ENCODE data around the gene CD151. TPM values are rescaled to one million over a fixed set of nuclear protein-coding genes. Genes with fewer than 3 reads are reported as not detected.

CD151 gene
- total and polyA plus RNA-seq, 4 donors, result 182 to 556 (median 399) TPM

DNA sequence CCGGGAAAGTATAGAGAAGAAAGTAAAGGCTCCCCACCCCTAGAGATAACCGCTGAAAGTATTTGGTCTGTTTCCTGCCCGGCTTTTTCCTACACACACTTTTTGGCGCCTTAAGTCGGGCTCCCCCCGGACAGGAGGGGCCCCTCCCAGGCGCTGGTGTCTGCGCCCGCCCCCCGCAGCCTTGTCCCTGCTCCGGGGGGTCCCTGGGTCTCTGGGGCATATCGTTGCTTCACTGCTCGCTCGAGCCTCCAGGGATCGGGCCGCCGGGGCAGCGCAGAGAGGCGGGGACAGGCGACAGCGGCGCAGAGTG, 6.0 kb upstream of the CD151 start:
- no peak for ATAC-seq (ENCODE audit: insufficient read depth, low FRiP score)
- TF ChIP-seq CTCF (IDR thresholded peaks at IDR 0.05; ENCODE audit: control extremely low read depth, extremely low read depth), result no peak
- Histone ChIP-seq H3K36me3 (ENCODE audit: control insufficient read depth in 4 of 4, insufficient read depth in 4 of 4, low read length in 4 of 4) (peaks cover 0 to 31% (median 2%) of the 10 kb centered on the region in 4 donors), H3K9me3 (ENCODE audit: control insufficient read depth in 4 of 4, insufficient read depth in 3 of 4, low read length in 3 of 4) (peaks cover 0 to 3% (median 0%) of the 10 kb centered on the region in 4 donors), H3K4me1 (ENCODE audit: control insufficient read depth in 5 of 5, insufficient read depth in 5 of 5, low read length in 5 of 5) (peaks cover under 1 to 57% (median 35%) of the 10 kb centered on the region in 5 donors), H3K9ac (ENCODE audit: insufficient read depth in 1 of 2, low read length in 2 of 2) (no peak overlapping the region), H3K4me3 (peak overlapping the region; percentile 24), H3K27ac (ENCODE audit: low read depth in 1 of 2, low read length in 1 of 2) (peak overlapping the region; percentile 41 to 84), H3K27me3 (ENCODE audit: control insufficient read depth in 3 of 3, insufficient read depth in 3 of 3, low read length in 2 of 3) (peaks cover 0 to 22% (median 19%) of the 10 kb centered on the region in 3 donors)
- 0 to 1% methylated on average over 22 of the region's 22 CpGs for WGBS, 2 donors
- DNase-seq, result no peak

DNA sequence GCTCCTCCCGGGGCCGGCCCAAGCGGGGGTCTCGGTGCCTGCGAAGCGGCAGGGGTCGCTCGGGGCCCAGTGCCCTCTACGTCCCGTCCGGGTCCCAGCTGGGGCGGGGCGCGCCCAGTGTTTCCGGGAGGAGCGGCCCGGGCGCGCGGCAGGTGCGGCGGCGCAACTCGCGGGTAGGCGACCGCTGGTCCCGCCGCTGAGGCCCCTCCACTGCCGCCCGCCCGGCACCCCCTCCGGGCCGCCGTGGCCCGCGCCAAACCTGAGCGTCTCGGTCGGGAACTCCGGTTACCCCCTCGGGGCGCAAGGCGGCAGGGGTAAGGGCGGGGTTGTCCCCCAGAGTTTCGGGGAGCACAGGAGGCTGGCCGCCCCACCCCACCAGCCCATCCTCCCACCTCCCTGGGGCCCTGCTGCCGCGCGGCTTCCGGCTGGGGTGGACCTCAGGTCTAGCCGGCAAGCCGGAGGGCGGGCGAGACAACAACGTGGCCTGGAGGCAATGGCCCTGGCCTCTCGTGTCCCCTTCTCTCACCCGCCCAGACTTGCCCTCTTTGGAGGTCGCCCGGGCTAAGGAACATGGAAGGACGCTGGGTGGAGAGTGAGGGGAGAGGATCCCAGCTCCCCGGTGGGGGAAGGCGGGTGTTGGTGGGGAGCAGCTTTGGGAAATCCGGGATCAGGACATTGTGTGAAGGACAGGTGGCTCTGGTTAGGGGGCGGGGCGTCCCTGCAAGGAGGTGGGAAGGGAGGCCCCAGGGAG, 5.4 kb upstream of the CD151 start:
- H3K9me3 ChIP-seq (ENCODE audit: control insufficient read depth in 4 of 4, insufficient read depth in 3 of 4, low read length in 3 of 4), result peaks cover 0 to 3% (median 0%) of the 10 kb centered on the region in 4 donors
- 4 to 8% methylated on average over 40 to 66 of the region's 66 CpGs for WGBS, 2 donors
- ATAC-seq (ENCODE audit: insufficient read depth, low FRiP score) (no peak), DNase-seq (no peak)
- H3K36me3 ChIP-seq (ENCODE audit: control insufficient read depth in 4 of 4, insufficient read depth in 4 of 4, low read length in 4 of 4), result peaks cover 0 to 25% (median 2%) of the 10 kb centered on the region in 4 donors
- no peak overlapping the region for H3K9ac ChIP-seq (ENCODE audit: insufficient read depth in 1 of 2, low read length in 2 of 2)
- H3K27me3 ChIP-seq (ENCODE audit: control insufficient read depth in 3 of 3, insufficient read depth in 3 of 3, low read length in 2 of 3), result peaks cover 0 to 24% (median 19%) of the 10 kb centered on the region in 3 donors
- H3K27ac ChIP-seq (ENCODE audit: low read depth in 1 of 2, low read length in 1 of 2), result peak overlapping the region; percentile 41 to 84
- peaks cover 0 to 63% (median 35%) of the 10 kb centered on the region in 5 donors for H3K4me1 ChIP-seq (ENCODE audit: control insufficient read depth in 5 of 5, insufficient read depth in 5 of 5, low read length in 5 of 5)
- H3K4me3 ChIP-seq, result peak overlapping the region; percentile 24
- TF ChIP-seq CTCF (IDR thresholded peaks at IDR 0.05; ENCODE audit: control extremely low read depth, extremely low read depth), result no peak

- H3K4me1 ChIP-seq (ENCODE audit: control insufficient read depth in 5 of 5, insufficient read depth in 5 of 5, low read length in 5 of 5), result peaks cover 0 to 65% (median 35%) of the 10 kb centered on the region in 5 donors
- no peak for ATAC-seq (ENCODE audit: insufficient read depth, low FRiP score)
These were observed 4.9 kb upstream of the CD151 start, which contains the start of gene CRACR2B for GRCh38 chr11:827897-828192. CRACR2B (plus strand) TSS chr11:827919; CDS start chr11:828608, 689 bp downstream.

More at GRCh38 chr11:827897-828192, 4.9 kb upstream of the CD151 start, which contains the start of gene CRACR2B:
- WGBS, 2 donors, result 17 to 31% methylated on average over 5 of the region's 5 CpGs
- Histone ChIP-seq H3K36me3 (ENCODE audit: control insufficient read depth in 4 of 4, insufficient read depth in 4 of 4, low read length in 4 of 4) (peaks cover 0 to 22% (median 1%) of the 10 kb centered on the region in 4 donors), H3K9me3 (ENCODE audit: control insufficient read depth in 4 of 4, insufficient read depth in 3 of 4, low read length in 3 of 4) (peaks cover 0 to 3% (median 0%) of the 10 kb centered on the region in 4 donors), H3K4me3 (peak within 1 kb of the TSS; percentile 24), H3K27me3 (ENCODE audit: control insufficient read depth in 3 of 3, insufficient read depth in 3 of 3, low read length in 2 of 3) (peaks cover 0 to 24% (median 19%) of the 10 kb centered on the region in 3 donors), H3K9ac (ENCODE audit: insufficient read depth in 1 of 2, low read length in 2 of 2) (no peak within 1 kb of the TSS), H3K27ac (ENCODE audit: low read depth in 1 of 2, low read length in 1 of 2) (peak within 1 kb of the TSS; percentile 75 to 84)
- TF ChIP-seq CTCF (IDR thresholded peaks at IDR 0.05; ENCODE audit: control extremely low read depth, extremely low read depth), result no peak
- no peak for DNase-seq

Measured in lung (tissue), 12 donors.